HG02571 (cell line): ENCODE data around the gene ILDR1.

Experiments
- ATAC-seq: cut with Tn5 transposase; IDR thresholded peaks from one replicate; pipeline ENCODE4 v1.9.1; 2021; ENCODE audit warnings: mild to moderate bottlenecking, moderate library complexity; ENCODE audit not compliant: unreplicated experiment

ILDR1 gene

GRCh38 chr3:121995161-121996137 lies 26.6 kb downstream of the ILDR1 start:
- ATAC-seq: no peak

GRCh38 chr3:121994551-121994950 lies 27.5 kb downstream of the ILDR1 start:
- ATAC-seq: no peak

GRCh38 chr3:121992601-121993560 lies 29.2 kb downstream of the ILDR1 start:
- ATAC-seq: peak; percentile 71

- ATAC-seq: no peak
These were observed 32.1 kb downstream of the ILDR1 start for GRCh38 chr3:121989943-121990342.

- no peak for ATAC-seq
These were observed 33.9 kb downstream of the ILDR1 start for GRCh38 chr3:121988146-121988545.

- no peak for ATAC-seq
These were observed 36.2 kb downstream of the ILDR1 start for GRCh38 chr3:121985846-121986245.

GRCh38 chr3:121981473-121981872 lies 40.6 kb downstream of the ILDR1 start:
- ATAC-seq: no peak

- no peak for ATAC-seq
These were observed 41.6 kb downstream of the ILDR1 start for GRCh38 chr3:121980450-121980796.

GRCh38 chr3:121979734-121980449 lies 42.2 kb downstream of the ILDR1 start:
- no peak for ATAC-seq

GRCh38 chr3:121979246-121979645 lies 42.8 kb downstream of the ILDR1 start:
- no peak for ATAC-seq

GRCh38 chr3:121976727-121977126 lies 45.3 kb downstream of the ILDR1 start:
- no peak for ATAC-seq

- ATAC-seq: no peak
These were observed 46.2 kb downstream of the ILDR1 start for GRCh38 chr3:121975702-121976302.

- no peak for ATAC-seq
These were observed 47.4 kb downstream of the ILDR1 start for GRCh38 chr3:121974601-121975111.

GRCh38 chr3:121970047-121970446 lies 52.0 kb downstream of the ILDR1 start:
- no peak for ATAC-seq

GRCh38 chr3:121969631-121970030 lies 52.4 kb downstream of the ILDR1 start:
- no peak for ATAC-seq

- ATAC-seq: no peak
These were observed 58.4 kb downstream of the ILDR1 start for GRCh38 chr3:121963608-121964007.

- ATAC-seq: no peak
These were observed 59.6 kb downstream of the ILDR1 start for GRCh38 chr3:121962443-121962842.

- no peak for ATAC-seq
These were observed 60.8 kb downstream of the ILDR1 start for GRCh38 chr3:121961283-121961682.

- no peak for ATAC-seq
These were observed 63.2 kb downstream of the ILDR1 start for GRCh38 chr3:121958801-121959200.

- no peak for ATAC-seq
These were observed 64.2 kb downstream of the ILDR1 start for GRCh38 chr3:121957674-121958415.
